Measurements from ENCODE around the gene MYO18B.

The MYO18B gene

DNA sequence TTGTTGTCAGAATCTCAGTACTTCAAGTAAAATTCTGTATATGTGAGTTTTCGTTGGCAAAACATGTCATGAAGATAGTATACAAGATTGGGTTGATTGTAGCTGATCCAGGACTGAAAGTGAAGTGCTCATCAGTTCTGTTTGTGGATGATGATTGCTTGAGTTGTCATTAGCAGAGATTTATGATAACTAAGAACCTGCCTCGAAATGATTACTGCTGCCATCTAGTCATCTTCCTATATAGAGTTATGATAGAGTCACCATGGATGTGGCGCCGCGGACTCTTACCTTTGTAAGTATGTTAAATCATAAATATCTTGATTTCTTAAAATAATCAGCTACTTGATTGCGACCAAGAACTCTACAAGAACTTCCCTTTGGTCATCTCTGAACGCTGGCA is 27.9 kb upstream of the MYO18B start:
- DNase-seq (ENCODE audit: low spot score): no peak

DNA sequence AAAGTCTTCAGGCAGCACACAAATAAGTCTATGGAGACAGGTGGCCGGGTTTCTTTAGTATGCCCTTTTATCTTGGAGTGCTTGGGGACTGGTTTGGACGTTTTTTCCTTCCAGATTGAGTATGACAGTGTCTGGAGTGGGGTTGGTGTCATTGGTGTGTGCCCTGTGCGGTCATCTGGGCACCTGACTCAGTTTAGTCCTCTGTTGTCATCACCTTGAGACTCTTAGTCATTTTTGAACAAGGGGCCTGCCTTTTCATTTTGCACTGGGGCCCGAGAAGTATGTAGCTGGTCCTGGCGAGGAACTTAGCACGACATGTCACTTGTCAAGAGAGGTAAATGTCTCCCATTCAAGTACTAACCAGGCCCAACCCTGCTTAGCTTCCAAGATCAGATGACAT is 27.2 kb upstream of the MYO18B start:
- no peak for DNase-seq (ENCODE audit: low spot score)

DNA sequence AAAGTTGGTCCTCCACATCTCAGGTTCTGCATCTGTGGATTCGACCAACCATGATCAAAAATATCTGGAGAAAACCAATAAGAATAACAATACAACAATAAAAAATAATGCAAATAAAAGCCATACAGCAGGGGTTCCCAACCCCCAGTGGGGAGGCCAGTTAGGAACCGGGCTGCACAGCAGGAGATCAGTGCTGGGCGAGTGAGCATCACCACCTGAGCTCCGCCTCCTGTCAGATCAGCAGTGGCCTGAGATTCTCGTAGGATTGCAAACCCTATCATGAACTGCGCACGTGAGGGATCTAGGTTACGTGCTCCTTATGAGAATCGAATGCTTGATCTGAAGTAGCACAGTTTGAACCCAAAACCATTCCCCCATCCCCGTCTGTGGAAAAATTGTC is 25.4 kb upstream of the MYO18B start:
- no peak for DNase-seq (ENCODE audit: low spot score)

DNA sequence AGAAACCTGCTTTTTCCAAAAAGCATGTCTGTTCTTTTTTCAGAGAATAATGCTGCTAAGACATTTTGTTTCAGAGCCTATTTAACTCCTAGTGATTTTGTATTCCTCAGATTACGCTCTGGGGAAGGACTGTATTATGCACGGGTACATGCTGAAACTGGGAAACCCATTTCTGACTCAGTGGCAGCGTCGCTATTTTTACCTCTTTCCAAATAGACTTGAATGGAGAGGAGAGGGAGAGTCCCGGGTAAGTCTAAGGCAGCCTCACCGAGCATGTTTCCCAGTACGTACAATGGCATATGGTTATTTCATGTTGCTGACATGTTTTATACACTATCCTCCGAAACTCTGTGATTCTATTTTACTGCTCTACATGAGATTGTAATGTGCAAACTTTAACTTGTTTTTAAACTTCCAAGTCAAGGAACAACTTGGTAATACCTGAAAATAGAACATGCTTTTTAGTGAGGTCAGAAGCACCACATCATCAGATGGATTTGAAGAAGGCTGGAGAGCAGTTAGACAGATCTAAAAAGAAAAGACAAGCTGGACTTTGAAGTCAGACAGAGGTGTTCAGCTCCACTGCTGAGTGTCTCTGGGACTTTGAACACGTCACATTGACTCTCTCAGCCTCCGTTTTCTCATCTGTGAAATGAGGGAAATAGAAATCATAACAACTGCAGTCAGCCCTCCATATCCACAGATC is 23.7 kb upstream of the MYO18B start:
- no peak for DNase-seq (ENCODE audit: low spot score)

DNA sequence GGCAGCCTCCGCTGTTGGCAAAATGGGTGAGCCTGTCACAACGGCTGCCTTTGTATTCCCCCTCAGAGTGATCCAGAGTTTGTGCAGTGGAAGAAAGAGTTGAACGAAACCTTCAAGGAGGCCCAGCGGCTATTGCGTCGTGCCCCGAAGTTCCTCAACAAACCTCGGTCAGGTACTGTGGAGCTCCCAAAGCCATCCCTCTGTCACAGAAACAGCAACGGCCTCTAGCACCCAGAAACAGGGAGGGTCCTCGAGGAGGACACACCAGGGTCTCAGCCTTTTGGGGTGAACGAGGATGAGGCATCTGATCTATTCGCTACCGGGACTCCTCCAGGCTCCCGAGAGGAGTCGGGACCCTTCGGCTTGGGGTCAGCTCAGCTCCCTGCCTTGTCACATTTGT is 19.8 kb upstream of the MYO18B start:
- no peak for DNase-seq (ENCODE audit: low spot score)

DNA sequence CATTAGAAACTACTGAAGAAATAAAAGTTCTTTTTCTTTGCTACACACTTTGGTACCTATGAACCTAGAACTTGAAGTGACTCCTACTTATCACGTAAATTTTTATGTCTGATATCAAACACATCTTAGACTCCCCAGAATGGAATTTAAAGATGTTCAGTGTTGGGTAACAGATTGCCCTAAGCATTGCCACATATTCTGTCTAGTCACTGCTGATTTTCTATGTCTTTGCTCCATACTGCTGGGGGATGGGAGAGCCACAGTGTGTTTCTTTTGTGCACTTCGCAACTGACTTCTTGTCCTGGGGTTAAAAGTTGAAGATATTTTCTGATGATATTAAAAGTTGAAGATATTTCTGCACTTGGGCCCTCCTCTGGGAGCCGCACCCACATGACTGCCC is 19.4 kb upstream of the MYO18B start:
- no peak for DNase-seq (ENCODE audit: low spot score)

DNA sequence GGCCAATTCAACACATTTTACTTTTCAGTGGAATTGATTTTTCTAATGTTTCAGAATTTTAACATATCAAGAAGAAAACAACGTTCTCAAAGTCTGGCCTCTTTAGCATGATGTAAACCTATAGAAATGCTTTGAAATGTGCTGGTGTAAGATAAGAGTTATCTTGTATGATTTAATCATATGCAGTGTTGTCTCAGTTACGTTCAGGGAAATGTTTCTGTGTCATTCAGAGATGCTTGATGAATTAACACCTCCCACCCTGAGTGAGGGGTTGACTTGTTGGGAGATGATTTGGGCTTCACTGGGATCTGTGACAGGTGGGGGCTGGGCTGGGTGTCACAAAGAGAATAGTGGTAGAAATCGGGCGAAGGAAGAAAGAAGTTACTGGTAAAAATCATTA is 15.7 kb upstream of the MYO18B start:
- DNase-seq (ENCODE audit: low spot score): no peak

DNA sequence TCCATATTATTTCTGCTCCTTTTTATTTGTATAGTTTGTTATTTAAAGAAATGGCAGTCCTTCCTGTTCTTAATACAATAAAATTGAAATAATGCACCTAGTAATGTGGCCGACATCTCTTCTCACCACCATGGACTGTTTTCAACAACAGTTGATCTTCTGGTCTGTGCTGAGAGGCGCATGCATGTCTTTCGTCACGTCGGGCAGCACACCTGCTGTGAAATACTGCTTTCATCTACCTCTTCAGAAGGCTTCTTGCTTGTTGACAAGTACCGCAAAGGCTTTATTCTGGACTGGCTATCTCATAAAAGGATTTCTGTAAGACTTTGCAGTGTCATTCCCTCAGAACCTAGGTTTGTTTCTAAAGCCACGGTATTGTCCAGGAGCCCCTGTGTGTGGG is 13.9 kb upstream of the MYO18B start:
- DNase-seq (ENCODE audit: low spot score): no peak

DNA sequence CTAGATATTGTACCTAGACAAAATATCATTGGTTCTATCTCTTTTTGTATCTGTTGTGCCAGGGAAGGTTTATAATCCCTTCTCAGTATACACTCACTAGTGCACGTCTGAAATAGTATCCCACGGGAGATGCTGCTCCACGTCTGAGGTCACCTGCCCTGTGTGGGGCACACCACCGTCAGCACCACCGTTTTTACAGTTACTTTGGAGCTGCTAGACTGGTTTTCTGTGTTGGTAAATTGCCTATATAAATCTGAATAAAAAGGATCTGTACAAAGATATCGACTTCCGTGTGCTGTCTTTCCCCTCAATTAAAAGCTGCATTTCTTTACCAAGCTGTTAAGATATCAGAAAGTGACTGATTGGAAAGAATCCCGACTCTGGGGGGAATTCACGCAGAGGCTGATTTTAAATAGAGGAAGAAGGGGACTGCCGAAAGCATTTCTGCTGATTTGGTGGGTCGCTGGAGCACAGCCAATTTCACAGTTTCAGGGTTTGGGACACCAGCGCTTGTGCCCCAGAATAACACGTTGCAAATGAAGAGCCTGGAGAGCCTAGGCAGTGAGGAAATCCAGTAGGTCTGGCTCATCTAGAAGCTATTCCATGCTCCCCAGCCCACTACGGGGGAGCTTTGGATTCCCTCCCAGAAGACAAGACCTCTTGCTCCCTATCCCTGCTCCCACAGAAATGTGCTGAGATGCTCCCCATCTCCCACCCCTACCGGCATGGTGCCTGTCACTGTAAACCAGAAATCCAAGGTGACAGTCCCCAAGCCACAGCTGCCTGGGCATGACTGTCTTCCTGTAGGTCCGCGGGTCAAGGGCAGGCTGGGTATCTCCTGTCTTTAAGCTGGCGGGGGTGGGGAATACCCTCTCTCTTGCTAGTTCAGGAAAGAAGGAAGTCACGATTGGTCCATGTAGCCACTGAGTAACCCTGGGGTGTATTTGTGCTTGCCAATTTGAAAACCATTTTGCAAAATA is 12.7 kb upstream of the MYO18B start:
- no peak for DNase-seq (ENCODE audit: low spot score)

DNA sequence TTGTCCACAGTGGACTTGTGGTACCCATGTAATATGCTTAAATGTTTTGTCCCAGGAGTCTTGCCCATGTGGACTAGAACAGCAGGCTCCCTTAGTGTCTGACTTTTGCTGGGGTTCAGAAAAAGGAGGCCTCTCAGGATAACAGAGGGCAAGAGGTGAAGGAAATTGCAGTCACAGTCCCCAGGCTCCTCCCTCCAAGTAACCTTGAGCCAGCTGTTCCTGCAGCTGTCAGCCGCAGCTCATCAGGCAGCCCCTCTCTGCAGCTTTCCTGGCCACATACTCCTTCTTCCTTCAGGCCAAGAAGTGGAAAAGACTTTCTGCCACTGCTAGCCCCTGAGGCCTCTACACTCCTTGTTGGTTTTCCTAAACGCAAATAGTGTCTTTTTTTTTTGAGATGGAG is 6.3 kb upstream of the MYO18B start:
- no peak for DNase-seq (ENCODE audit: low spot score)

DNA sequence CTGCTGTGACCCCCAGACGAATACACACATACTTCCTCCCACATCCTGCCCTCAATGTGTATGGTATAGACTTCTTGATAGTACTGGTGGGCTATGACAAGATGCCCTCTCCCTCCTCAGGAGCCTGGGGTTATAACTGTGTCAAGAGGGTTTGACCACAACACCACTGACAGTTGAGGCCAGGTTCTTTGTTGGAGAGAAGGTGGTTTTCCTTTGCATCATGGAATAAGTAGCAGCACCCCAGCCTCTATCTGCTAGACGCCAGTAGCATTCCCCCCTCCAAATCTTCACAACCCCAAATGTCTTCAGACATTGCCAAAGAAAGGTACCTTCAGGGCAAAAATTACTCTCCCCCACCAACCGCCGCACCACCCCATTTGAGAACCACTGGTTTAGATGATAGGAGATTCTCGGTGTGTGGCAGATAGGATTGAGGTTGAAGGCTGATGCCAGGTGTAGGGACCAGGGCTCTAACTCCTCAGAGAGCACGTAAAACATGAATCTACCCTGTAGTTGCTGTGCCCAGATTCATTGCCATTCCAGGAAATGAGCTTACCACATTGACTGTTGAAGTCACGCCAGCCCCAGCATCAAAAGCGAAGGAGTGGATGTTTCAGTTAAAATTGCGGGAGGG is 5.5 kb upstream of the MYO18B start:
- DNase-seq (ENCODE audit: low spot score): no peak

DNA sequence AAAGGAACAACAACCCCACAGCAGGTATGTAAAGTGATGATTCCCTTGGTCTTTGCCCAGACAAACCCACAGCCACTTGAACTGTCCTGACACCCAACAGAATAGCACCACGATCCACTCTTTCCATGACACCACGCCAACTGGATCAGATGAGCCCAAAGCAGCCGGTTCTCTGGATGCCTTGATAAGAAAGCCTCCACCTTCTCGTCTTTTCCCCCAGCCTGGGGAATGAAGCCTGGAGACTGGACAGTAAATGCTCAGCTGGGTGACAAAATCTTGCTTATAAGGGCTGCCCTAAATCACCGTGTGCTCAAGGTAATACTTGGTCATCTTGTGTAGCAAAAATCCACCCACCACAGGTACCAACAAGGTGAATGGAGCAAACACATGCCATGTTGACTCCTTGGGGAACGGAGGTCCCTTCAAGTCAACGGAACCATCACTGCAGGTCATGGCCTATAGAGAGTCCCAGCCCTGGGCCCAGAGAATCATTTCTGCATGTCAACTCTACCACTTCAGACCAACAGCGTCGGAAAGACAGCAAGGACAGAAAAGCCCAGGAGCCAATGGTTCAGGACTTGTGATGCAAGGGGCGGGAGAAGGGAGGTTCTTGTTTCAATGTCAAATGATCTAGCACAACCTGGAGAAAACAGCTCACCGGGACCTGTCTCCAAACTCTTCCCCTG is 2.2 kb upstream of the MYO18B start:
- no peak for DNase-seq (ENCODE audit: low spot score)

DNA sequence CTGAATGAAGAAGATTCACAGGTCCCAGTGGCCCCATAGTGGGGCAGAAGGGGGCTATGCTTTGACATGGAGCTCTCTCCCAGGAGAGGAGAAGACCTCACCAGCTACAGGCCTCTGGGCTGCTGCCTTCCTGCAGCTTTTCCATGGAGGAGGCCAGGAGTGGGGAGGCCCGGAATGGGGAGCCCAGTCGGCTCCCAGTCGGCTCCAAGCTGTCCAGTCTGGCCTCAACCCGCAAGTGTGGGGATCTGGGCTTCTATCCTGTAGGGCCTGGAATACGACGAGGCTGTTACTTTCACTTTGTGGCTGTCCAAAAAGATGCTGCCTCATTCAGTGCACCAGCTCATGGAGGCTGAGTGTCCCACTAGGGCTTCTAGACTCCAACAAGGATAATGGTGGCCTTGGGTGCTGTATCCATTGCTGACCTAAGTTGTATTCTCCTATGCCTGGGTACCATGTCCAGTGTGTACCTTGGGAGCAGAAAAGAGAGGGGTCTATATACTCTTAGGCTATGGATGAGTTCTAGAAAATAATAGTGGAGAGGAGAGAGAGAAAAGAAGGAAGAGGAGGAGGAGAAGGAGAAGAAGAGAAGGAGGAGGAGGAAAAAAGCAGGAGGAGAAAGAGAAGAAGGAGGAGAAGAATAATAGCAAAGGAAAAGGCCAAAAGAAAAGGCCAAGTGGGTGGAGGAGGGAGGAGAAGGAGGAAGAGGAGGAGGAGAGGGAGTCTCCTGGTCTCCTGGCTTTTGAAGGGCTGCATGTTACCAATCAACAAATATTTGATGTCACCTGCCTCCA is 1.1 kb downstream of the MYO18B start:
- DNase-seq (ENCODE audit: low spot score): no peak

DNA sequence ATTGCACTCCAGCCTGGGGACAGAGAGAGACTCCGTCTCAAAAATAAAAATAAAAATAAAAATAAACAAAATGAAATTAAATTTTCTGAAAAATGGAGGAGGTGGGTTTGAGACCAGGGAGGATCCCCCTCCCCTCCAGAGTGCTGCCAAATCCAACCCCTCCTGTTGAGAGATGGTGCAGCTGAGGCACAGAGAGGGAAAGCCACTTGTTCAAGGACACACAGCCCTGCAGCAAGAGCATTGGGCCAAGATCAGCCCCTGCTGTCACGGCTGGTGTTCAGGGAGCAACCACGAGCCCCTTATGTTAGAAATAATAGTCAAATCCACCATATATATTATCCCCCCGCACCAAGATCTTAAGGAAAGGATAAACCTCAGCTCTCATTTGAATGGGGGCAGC is 2.7 kb downstream of the MYO18B start:
- DNase-seq (ENCODE audit: low spot score): no peak

DNA sequence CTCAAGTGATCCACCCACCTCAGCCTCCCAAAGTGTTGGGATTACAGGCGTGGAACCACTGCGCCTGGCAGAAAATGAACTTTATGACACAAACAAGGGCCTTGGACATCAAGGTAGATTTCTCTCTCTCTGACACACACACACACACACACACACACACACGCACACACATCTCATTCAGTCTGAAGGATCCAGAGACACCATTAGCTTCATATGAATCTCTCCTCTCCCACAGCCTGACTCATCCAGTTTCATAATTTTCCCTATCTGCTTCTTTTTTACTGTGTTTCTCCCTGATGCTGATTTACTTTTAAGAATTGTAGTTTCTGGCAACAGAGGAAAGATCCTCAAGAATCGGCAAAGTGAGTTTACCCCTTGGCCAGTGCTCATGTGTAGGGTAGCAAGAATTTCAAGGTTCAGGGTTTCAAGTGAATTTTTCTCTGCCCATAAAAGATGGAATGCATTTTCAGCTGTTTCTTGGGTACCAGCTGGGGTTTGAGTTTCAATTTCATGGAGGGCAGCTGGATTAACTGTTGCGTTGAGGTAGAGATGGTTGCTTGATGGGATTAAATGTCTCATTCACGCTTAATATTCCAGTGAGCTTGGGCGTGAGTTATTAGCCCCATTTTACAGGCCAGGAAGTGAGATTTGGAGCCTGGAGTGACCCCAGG is 3.5 kb downstream of the MYO18B start:
- DNase-seq (ENCODE audit: low spot score): no peak

DNA sequence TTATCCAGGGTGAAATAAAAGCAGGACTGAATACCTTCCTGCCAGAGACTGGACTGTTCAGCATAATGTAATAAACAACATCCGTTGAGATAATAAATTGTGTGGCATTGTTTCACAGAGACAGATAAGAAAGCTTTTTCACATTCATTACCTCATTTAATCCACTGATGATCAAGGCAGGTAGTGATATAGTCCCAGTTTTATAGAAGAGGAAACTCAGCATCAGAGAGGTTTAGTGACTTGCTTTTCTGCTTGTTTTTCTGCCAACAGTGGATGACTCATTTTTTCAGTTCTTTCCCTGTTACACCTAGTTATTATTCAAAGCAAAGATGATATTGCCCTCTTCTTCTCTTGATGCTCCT is 4.0 kb downstream of the MYO18B start:
- no peak for DNase-seq (ENCODE audit: low spot score)

DNA sequence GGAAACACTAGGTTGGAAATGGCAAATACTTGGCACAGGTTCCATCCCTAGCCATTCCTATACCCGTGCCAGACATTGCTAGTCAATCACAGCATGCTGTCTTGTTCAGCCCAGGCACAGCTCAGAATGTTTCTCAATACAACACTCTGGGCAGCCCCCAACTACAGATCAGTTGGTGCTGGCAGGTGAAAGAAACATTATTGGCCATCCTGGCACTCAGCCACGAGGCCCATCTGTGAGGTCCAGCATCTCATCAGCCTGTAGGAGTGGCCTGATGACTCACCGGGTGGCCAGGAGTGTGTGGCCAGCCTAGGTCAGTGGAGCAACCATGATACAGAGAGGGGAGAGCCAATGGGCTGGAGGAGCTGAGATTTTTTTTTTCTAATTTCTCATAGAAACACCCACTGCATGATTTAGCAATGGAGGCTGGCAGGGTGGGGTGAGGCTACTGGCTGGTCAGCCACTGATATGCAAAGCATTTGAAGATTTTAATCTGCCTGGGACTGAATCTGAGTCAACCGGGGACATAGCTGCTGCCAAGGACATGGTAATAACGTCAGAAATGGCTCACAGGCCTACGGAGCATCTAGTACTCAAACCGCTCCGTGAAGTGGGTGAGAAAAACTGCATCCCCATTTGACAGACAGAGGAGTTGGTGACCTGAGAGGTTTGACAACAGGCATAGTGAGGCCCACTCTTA is 5.4 kb downstream of the MYO18B start:
- DNase-seq (ENCODE audit: low spot score): no peak

DNA sequence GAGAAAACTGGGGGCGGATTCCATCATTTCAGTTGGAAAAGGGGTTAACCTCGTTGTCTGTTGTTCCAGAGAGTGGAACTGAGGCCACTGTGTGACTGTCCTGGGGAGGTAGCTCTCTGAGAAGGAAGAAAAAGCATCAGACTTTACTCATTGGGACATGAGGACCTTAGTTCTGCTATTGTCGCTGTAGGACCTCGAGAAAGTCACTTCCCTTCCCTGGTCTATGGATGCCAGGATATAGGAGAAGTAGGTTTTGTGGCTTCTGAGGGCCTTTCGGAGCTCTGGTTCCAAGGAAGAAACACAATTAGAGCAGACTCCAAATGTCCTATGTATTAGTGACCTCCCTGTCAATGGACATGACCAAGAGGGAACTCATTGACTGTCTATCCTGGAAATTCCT is 6.2 kb downstream of the MYO18B start:
- DNase-seq (ENCODE audit: low spot score): no peak

DNA sequence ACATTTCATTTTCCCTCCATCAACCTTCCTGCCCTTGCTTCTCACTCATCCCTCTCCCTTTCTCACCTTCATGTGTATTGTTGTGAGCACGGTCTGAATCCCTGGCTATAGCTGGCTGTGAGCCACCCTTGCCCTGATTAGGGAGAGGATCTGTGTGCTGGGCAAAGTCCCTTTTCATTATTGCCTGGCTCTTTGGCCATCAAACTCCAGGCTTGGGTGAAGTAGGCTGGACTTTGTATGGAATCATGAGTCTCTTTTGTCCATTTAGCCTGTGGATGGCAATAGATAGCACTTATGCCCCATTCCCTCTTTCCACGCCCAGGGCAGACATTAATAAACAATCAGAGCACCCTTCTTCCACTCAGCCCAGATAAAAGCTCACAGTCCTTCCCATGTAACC is 6.7 kb downstream of the MYO18B start:
- no peak for DNase-seq (ENCODE audit: low spot score)

DNA sequence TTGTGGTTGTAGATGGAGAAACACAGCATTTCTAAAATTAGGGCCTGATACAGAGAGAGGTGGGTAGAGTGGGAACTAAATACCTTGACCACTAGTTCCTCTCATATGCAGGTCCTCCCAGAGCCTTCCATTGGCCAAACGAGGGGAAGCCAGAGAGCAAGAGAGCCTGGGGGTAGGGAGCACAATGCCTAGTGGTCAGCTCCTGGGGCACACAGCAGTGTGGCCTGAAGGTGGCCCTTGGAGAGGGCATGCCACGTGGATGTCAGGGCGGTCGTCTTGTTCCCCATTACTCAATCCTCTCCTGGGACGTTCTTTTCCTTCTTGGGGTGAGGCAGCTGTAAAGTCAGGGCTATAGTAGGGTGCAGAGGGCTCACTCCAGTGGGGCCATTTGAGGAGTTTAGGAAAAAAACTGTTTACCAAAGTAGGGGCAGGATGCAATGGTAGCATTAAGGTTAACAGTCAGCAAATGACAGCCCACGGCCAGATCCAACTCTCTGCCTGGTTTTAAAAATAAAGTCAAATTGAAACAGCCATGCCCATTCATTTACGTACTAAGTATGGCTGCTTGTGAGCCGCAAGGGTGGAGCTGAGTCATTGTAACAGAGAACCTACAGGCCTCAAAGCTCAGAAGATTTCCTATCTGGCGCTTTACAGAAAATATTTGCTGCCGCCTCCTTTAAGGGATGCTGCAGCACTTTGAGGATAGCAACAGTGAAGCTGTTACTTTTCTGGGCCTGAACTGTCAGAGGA is 7.6 kb downstream of the MYO18B start:
- DNase-seq (ENCODE audit: low spot score): no peak
